KMS-11 (cell line): ENCODE data around the gene GRIN2C.

Experiments
- H2AFZ ChIP-seq: fragments of 200-600 bp; sonication (generic); 2 replicates; pipeline ENCODE4 v1.6.1; 2016; ENCODE audit warnings: antibody characterized with exemption, mixed run types, low read depth
- H3K27ac ChIP-seq: fragments of 200-600 bp; sonication (generic); 2 replicates; pipeline ENCODE4 v1.6.1; 2016; ENCODE audit warnings: mild to moderate bottlenecking, mixed run types
- H3K27me3 ChIP-seq: fragments of 200-600 bp; sonication (generic); 2 replicates; pipeline ENCODE4 v1.6.1; 2017; ENCODE audit warnings: mild to moderate bottlenecking, low read depth, mixed run types, moderate library complexity; ENCODE audit not compliant: insufficient read depth
- H3K36me3 ChIP-seq: fragments of 200-600 bp; sonication (generic); 2 replicates; pipeline ENCODE4 v1.6.1; 2017; ENCODE audit warnings: mild to moderate bottlenecking, mixed run types; ENCODE audit not compliant: insufficient read depth
- H3K4me1 ChIP-seq: fragments of 200-600 bp; sonication (generic); 2 replicates; pipeline ENCODE4 v1.6.1; 2016; ENCODE audit warnings: mild to moderate bottlenecking, low read depth, mixed run types; ENCODE audit not compliant: poor library complexity, severe bottlenecking
- H3K4me2 ChIP-seq: fragments of 200-600 bp; sonication (generic); 2 replicates; pipeline ENCODE4 v1.7.0; 2016; ENCODE audit warnings: mild to moderate bottlenecking, mixed run types
- H3K4me3 ChIP-seq: fragments of 200-600 bp; sonication (generic); IDR thresholded peaks from 2 replicates; pipeline ENCODE4 v1.6.1; 2017; ENCODE audit warnings: low read depth, low read length, mixed read lengths; ENCODE audit not compliant: insufficient read depth
- H3K79me2 ChIP-seq: fragments of 200-600 bp; sonication (generic); 2 replicates; pipeline ENCODE4 v1.6.1; 2016; ENCODE audit warnings: low read depth, mixed run types; ENCODE audit not compliant: insufficient read depth
- H3K9ac ChIP-seq: fragments of 200-600 bp; sonication (generic); 2 replicates; pipeline ENCODE4 v1.6.1; 2016; ENCODE audit warnings: mild to moderate bottlenecking, mixed run types
- H4K20me1 ChIP-seq: fragments of 200-600 bp; sonication (generic); 2 replicates; pipeline ENCODE4 v1.6.1; 2016; ENCODE audit warnings: mild to moderate bottlenecking, mixed run types; ENCODE audit not compliant: insufficient read depth
- CTCF ChIP-seq: fragments of 200-600 bp; sonication (generic); conservative IDR thresholded peaks from 2 replicates; pipeline ENCODE4 v1.6.1; 2017; ENCODE audit warnings: low read depth, mild to moderate bottlenecking, antibody characterized with exemption, low read length, moderate library complexity, mixed read lengths

Gene GRIN2C

GRCh38 chr17:74852237-74853047, 7.2 kb downstream of the GRIN2C start:
- no peak for TF ChIP-seq CTCF
- no peaks in the 10 kb centered on the region for H3K4me1 ChIP-seq
- H3K4me2 ChIP-seq: no peak overlapping the region
- H3K27ac ChIP-seq: no peak overlapping the region
- no peak overlapping the region for H3K4me3 ChIP-seq
- no peaks in the 10 kb centered on the region for H4K20me1 ChIP-seq
- H3K36me3 ChIP-seq: no peaks in the 10 kb centered on the region
- H3K9ac ChIP-seq: no peak overlapping the region
- peaks cover 53% of the 10 kb centered on the region for H3K27me3 ChIP-seq
- no peak overlapping the region for H2AFZ ChIP-seq
- no peaks in the 10 kb centered on the region for H3K79me2 ChIP-seq

GRCh38 chr17:74851612-74852236, 8.0 kb downstream of the GRIN2C start:
- H3K27me3 ChIP-seq: peaks cover 49% of the 10 kb centered on the region

GRCh38 chr17:74850914-74851313, 8.8 kb downstream of the GRIN2C start:
- Histone ChIP-seq H3K27ac (no peak overlapping the region), H3K27me3 (peaks cover 44% of the 10 kb centered on the region), H2AFZ (no peak overlapping the region), H4K20me1 (no peaks in the 10 kb centered on the region), H3K4me1 (no peaks in the 10 kb centered on the region), H3K9ac (no peak overlapping the region), H3K79me2 (no peaks in the 10 kb centered on the region), H3K4me2 (no peak overlapping the region), H3K4me3 (no peak overlapping the region), H3K36me3 (no peaks in the 10 kb centered on the region)
- no peak for TF ChIP-seq CTCF

More at GRCh38 chr17:74851612-74852236, 8.0 kb downstream of the GRIN2C start:
- TF ChIP-seq CTCF: no peak
- H4K20me1 ChIP-seq: no peaks in the 10 kb centered on the region
- no peak overlapping the region for H3K27ac ChIP-seq
- no peaks in the 10 kb centered on the region for H3K4me1 ChIP-seq
- H2AFZ ChIP-seq: no peak overlapping the region
- no peak overlapping the region for H3K4me2 ChIP-seq
- no peak overlapping the region for H3K4me3 ChIP-seq
- no peaks in the 10 kb centered on the region for H3K79me2 ChIP-seq
- H3K9ac ChIP-seq: no peak overlapping the region
- no peaks in the 10 kb centered on the region for H3K36me3 ChIP-seq

- Histone ChIP-seq H3K4me1 (no peaks in the 10 kb centered on the region), H3K4me3 (no peak overlapping the region), H3K36me3 (no peaks in the 10 kb centered on the region), H3K27ac (no peak overlapping the region), H3K27me3 (peaks cover 38% of the 10 kb centered on the region), H3K9ac (no peak overlapping the region), H4K20me1 (no peaks in the 10 kb centered on the region), H3K4me2 (no peak overlapping the region), H2AFZ (no peak overlapping the region), H3K79me2 (no peaks in the 10 kb centered on the region)
- TF ChIP-seq CTCF: no peak
Measured at GRCh38 chr17:74850310-74850709, 9.4 kb downstream of the GRIN2C start.
